ENCODE measurements around the gene CDH4.

CDH4 gene

GRCh38 chr20:61621852-61622251 lies 369.8 kb downstream of the CDH4 start:
- no peak for DNase-seq

GRCh38 chr20:61623451-61623850 lies 371.4 kb downstream of the CDH4 start:
- no peak for DNase-seq

- DNase-seq, result no peak
Measured at GRCh38 chr20:61625246-61625645, 373.2 kb downstream of the CDH4 start.

- no peak for DNase-seq
Measured at GRCh38 chr20:61626412-61626811, 374.4 kb downstream of the CDH4 start.

GRCh38 chr20:61627791-61628415 lies 375.8 kb downstream of the CDH4 start:
- DNase-seq, result no peak

- DNase-seq, result no peak
Measured at GRCh38 chr20:61628480-61628879, 376.4 kb downstream of the CDH4 start.

DNA sequence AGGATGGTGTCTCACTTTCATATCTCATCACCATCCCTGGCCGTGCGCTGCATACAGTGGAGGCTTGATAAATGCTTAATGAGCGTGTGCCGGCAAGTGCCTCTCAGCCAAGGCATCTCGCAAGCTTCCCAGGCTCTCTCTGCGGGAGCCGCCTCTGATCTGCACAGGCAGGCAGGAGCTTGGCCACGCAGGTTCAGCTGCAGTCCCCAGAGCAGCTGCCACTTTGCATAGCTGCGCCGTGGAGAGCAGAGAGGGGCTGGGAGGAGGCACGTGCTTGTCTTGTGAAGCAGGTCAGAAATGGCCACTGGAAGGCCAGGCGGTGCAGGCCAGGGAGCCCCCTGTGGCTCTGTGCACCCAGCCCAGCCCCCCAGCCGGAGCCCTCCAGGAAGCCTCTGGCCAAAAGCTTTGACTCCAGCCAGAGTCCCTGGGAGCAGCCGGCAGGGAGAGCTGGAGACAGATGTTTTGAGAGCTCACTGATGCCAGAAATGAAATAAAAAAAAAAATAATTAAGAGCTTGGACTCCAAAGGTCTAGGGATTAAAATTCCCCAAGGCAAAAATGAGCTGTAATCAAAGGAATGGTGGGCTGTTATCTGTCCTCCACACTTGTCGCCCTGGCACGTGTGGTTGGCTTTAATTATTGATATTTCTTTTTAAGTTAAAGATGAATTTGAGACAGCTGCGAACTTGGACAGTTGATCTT lies 377.0 kb downstream of the CDH4 start:
- DNase-seq, result no peak

- DNase-seq, result no peak
Measured at GRCh38 chr20:61629602-61630390, 377.7 kb downstream of the CDH4 start.

GRCh38 chr20:61630391-61630650 lies 378.3 kb downstream of the CDH4 start:
- DNase-seq, result no peak

DNA sequence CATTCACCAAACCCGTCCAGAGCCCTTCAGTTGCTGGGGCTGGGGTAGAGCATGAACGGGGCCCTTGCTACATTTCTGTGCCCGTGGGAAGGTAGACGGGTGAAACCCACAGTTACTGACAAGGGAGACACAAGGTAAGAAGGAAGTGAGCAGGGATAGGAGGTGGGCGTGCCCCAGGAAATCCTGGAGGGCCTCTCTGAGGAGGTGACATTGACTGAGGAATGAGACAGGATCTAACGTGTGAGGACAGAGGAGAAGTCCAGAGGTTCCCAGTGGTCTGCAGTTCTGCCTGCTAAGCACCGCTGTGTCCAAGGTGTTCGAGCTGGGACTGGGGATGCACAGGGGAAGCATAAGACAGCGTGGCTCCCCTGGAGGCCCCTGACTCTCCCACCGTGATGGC lies 378.8 kb downstream of the CDH4 start:
- DNase-seq, result no peak

DNA sequence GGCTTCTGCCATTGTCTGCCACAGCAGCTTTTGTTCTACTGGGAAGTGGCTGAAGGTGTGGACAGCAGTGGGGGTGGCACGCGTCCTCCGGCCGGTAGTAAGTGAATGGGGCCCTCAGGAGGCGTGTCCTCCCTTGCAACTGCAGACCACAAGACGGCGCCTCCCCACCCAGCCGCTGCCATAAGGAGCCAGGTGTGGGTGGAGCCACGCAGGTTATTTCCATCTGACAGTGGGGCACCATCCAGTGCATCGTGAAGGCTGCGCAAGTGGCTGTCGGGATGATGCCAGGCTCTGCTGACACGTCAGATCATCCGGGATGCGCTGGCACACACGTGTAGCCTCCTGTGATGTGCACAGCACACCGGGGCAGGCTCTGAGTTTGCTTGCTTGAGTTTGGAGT lies 379.7 kb downstream of the CDH4 start:
- no peak for DNase-seq

DNA sequence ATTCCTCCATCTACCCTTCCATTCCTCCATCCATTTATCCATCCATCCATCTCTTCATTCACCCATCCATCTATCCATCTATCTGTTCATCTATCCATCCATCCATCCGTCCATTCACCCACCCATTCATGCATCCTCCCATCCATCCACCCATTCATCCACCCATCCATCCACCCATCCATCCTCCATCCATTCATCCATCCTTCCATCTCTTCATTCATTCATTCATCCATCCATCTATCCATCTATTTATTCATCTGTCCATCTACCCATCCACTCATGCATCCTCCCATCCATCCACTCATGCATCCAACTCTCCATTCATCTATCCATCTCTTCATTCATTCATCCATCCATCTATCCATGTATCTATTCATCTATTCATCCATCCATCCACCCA lies 380.9 kb downstream of the CDH4 start:
- no peak for DNase-seq

GRCh38 chr20:61634376-61635145 lies 382.5 kb downstream of the CDH4 start:
- DNase-seq, result no peak

GRCh38 chr20:61635721-61636455 lies 383.8 kb downstream of the CDH4 start:
- no peak for DNase-seq

- no peak for DNase-seq
Measured at GRCh38 chr20:61636531-61637116, 384.6 kb downstream of the CDH4 start.

DNA sequence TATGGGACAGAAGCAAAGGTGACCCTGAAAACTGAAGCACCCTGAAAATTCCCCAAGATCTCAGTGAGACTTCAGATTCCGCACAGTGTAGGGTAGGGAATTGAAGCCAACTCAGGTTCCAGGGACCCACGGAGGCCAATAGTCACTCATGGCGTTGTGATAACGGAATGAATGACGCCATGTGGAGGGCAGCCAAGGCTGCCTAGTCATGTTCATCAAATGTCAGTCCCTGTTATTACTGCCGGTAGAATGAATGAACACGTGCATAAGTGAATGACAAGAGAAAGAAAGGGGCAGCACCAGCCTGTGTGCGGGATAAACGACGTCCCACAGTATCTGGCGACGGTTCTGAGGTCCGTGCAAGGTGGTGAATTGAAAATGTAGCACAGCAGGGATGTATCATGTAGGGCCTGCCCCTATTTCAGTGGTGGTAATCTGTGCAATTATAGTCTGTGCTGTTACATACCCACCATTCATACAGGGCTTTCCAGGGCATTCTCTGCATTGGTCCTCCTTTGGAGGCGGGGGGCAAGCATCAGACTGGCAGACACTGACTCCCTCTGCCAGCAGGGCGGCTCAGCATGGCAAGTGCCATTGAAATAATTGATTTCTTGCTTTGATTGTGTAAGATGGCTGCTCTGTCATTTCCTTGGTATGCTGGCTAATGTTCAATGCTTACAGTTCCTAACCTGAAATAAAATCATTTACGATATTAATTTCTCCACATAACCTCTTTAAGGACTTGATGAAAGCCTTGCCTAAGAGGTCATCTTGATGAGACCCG lies 386.9 kb downstream of the CDH4 start:
- DNase-seq, result no peak

DNA sequence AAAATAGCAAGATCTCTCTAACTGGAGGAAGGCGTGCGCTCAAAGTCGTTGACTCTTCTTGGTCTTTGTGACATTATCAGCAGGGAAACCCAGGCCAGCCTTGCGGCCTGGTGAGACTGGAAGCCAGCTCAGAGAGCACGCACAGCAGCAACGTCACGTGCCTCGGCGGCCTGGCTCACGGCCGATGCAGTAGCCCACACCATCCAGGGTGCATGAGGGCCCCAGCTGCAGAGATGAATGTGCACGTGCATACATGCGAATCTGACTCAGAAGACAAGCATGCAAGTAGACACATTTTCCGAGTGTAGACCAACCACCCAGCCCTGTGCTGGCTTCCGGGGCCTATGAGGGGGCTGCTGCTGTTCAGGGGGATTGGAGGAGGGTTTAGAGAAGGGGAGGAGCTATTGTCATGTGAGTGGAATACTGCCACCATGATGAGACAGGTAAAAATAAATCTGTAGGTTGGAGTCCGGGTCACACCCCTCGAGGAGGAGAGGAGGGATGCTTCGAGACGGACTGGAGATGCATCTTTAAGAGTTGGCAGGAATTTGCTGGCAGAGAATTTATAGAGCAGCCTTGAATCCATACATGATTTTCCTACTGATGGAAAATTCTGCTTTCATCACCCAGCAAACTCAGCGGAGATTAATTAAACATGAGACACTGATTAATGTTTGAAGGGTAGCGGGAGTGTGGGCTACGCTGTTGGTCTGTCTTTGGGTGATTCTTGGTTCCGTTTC lies 388.2 kb downstream of the CDH4 start:
- no peak for DNase-seq

DNA sequence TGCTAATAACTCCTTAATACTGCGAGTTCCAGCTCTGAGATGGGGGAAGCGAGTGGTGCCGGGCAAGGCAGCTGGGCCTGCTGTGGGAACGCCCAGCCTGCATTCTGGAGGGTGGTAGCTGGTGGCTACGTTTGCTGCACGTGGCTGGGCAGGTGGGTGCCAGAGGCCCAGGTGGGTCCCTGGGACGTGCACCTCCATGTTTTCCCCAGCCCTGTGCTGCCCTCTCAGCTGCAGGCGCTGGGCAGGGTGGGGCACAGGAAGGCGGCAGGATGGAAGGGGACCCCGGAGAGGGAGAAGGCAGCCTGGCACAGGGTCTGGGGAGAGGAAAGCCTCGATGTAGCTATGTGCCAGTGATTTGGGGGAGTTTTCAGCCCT lies 388.8 kb downstream of the CDH4 start:
- no peak for DNase-seq

- no peak for DNase-seq
Measured at GRCh38 chr20:61643656-61644377, 391.8 kb downstream of the CDH4 start.

DNA sequence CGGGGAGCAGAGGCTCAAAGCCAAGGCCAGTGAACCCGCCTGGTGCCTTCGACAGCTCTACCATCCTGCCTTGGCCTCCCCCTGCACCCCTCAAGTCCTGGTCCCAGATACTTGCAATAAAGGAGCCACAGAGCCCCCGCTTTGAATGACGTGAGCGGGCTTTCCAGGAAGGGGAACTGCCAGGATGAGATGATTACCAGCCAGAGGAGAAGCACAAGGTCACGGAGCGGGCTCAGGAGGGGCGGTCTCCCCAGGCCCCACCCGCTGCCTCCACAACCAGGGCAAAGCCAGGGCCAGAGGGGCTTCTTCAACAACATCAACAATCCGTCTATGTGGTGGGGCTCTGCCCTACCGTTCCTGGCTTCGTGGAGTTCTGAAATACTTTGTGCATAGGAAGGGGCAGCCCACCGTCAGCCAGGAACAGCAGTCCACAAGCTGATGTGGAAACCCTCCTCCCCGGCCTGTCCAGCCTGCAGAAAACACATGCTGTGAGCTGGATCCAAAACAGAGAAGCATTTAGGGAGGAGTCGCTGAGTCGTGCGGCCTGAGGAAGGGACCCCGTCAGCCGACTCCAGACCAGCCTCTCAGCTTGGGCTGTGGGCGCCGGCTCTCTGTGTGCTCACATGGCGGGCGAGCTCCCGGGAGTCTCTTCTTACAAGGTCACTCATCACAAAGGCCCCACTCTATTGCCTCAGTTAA lies 392.5 kb downstream of the CDH4 start:
- DNase-seq, result no peak

All from CD4-positive, alpha-beta T cell treated with Interleukin-21 for 1 hour (primary cell).